ENCODE results near the gene GDF9. TPM values are rescaled to one million over a fixed set of nuclear protein-coding genes. Genes with fewer than 3 reads are reported as not detected.
"Not testable (repeated sequence)": the region's sequence is repeated elsewhere in the genome, so short reads cannot be mapped to it uniquely, and the experiment has no call there.

Gene GDF9
- total RNA-seq, 4 donors from 2014 or later: 0.23 to 0.37 (median 0.31) TPM; not detected in 1

DNA sequence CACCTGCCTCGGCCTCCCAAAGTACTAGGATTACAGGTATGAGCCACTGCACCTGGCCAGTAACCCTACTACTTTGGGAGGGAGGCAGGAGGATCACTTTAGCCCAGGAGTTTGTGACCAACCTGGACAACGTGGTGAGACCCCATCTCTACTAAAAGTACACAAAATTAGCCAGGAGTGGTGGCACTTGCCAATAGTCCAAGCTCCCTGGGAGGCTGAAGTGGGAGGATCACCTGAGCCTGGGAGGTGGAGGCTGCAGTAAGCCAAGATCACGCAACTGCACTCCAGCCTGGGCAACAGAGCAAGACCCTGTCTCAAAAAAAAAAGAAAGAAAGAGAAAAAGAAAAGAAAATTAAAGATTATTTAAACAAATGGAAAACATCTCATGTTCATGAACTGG lies 10.3 kb downstream of the GDF9 start:
- Histone ChIP-seq H3K4me3 (no peak overlapping the region), H3K27ac (no peak overlapping the region), H3K9me3 (no peaks in the 10 kb centered on the region), H3K4me1 (no peaks in the 10 kb centered on the region), H3K36me3 (no peaks in the 10 kb centered on the region), H3K27me3 (no peaks in the 10 kb centered on the region)
- TF ChIP-seq, protein P1, sequence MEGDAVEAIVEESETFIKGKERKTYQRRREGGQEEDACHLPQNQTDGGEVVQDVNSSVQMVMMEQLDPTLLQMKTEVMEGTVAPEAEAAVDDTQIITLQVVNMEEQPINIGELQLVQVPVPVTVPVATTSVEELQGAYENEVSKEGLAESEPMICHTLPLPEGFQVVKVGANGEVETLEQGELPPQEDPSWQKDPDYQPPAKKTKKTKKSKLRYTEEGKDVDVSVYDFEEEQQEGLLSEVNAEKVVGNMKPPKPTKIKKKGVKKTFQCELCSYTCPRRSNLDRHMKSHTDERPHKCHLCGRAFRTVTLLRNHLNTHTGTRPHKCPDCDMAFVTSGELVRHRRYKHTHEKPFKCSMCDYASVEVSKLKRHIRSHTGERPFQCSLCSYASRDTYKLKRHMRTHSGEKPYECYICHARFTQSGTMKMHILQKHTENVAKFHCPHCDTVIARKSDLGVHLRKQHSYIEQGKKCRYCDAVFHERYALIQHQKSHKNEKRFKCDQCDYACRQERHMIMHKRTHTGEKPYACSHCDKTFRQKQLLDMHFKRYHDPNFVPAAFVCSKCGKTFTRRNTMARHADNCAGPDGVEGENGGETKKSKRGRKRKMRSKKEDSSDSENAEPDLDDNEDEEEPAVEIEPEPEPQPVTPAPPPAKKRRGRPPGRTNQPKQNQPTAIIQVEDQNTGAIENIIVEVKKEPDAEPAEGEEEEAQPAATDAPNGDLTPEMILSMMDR (IDR thresholded peaks at IDR 0.05): no peak
- no peak for TF ChIP-seq EP300 (IDR thresholded peaks at IDR 0.05)
- TF ChIP-seq POLR2A (IDR thresholded peaks at IDR 0.05): no peak
- TF ChIP-seq POLR2AphosphoS5 (IDR thresholded peaks at IDR 0.05): no peak
- 90 to 100% methylated on average over 1 to 2 of the region's 3 CpGs for WGBS, 2 donors (ENCODE audit: low coverage in 1 of 2)
- no peak for ATAC-seq

DNA sequence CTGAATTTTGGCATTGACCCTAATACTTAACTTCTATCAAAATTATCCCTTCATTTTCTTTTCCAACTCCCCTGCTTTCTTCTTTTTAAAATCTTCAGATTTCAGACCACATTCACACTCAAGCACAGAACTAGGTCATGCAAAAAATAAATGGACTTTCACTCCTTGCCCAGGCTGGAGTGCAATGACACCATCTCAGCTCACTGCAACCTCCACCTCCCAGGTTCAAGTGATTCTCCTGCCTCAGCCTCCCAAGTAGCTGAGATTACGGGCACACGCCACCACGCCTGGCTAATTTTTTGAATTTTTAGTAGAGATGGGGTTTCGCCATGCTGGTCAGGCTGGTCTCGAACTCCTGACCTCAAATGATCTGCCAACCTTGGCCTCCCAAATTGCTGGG lies 11.3 kb downstream of the GDF9 start:
- H3K9me3 ChIP-seq, H3K4me1 ChIP-seq, H3K27me3 ChIP-seq, ATAC-seq, H3K4me3 ChIP-seq, H3K36me3 ChIP-seq, H3K27ac ChIP-seq: not testable (repeated sequence)
- WGBS, 2 donors (ENCODE audit: low coverage in 1 of 2): 94 to 98% methylated on average over 4 to 5 of the region's 5 CpGs

DNA sequence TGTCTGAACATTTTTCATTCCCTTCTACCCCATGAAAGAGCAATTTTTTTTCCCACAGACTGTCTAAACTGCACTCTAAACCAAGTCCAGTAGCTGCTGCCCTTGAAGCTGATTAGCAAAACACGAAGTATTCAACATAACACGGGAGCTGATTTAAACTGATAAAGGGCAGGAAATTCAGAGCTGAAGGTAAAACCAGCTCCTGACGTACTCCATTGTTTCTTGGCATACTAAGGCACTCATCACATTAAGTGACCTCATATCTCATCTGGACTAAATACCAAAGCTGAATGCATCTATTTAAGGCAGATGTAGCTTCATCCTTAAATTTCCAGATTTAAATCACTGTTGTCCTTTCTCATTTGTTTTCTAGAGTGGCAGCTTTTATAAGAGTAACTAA lies 12.0 kb downstream of the GDF9 start:
- TF ChIP-seq POLR2A (IDR thresholded peaks at IDR 0.05) (no peak), POLR2AphosphoS5 (IDR thresholded peaks at IDR 0.05) (no peak), EP300 (IDR thresholded peaks at IDR 0.05) (no peak)
- TF ChIP-seq, protein P1 (IDR thresholded peaks at IDR 0.05): no peak
- Histone ChIP-seq H3K36me3 (no peaks in the 10 kb centered on the region), H3K27ac (no peak overlapping the region), H3K4me3 (no peak overlapping the region), H3K9me3 (no peaks in the 10 kb centered on the region), H3K4me1 (no peaks in the 10 kb centered on the region), H3K27me3 (no peaks in the 10 kb centered on the region)
- no peak for ATAC-seq
- 35 to 49% methylated on average over 3 of the region's 3 CpGs for WGBS, 2 donors (ENCODE audit: low coverage in 1 of 2)

DNA sequence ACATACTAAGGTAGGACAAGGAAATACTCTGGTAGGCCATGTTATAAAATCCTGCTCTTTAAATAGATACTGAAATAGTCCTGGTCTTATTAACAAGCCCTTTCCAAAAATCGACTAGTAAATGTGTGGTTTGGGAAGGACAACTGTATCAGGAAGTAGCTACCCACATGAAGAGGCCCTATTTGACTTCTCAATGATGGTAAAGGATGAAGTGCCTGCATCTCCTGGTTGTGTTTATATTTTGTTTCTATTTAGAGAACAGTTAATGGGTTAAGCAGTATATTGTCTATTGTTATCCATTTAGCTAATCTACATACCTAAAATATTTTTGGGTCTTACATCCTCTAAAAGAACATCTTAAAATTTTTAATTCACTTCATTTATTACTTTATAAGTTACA lies 12.5 kb downstream of the GDF9 start:
- 22 to 25% methylated on average over 1 of the region's 1 CpG for WGBS, 2 donors (ENCODE audit: low coverage in 1 of 2)
- H3K4me3 ChIP-seq: no peak overlapping the region
- H3K4me1 ChIP-seq: no peaks in the 10 kb centered on the region
- H3K27me3 ChIP-seq: no peaks in the 10 kb centered on the region
- no peaks in the 10 kb centered on the region for H3K36me3 ChIP-seq
- no peak overlapping the region for H3K27ac ChIP-seq
- no peak for ATAC-seq
- no peaks in the 10 kb centered on the region for H3K9me3 ChIP-seq
- TF ChIP-seq, protein P1 (IDR thresholded peaks at IDR 0.05): no peak
- TF ChIP-seq EP300 (IDR thresholded peaks at IDR 0.05) (no peak), POLR2A (IDR thresholded peaks at IDR 0.05) (no peak), POLR2AphosphoS5 (IDR thresholded peaks at IDR 0.05) (no peak)

DNA sequence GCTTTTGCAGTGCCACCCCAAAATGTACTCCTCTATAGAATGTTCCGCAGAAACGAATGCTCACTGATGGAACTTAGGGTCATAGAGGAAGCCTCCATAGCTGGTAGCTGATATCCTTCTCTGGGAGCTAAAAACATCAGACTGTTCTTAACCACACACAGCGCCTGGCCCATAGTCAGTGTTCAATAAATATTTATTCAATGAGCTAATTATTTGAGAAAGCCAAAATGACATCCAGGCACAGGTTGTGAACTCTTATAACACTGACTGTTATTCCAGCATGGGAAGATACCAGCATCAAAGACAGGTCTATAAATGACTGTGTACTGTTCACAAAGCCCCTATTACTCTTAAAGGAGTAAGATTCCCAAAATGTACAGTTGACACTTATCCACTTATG lies 12.9 kb downstream of the GDF9 start:
- WGBS, 2 donors (ENCODE audit: low coverage in 1 of 2): 70 to 80% methylated on average over 2 to 3 of the region's 3 CpGs
- Histone ChIP-seq H3K4me1 (no peaks in the 10 kb centered on the region), H3K9me3 (no peaks in the 10 kb centered on the region), H3K4me3 (no peak overlapping the region), H3K27ac (no peak overlapping the region), H3K36me3 (no peaks in the 10 kb centered on the region), H3K27me3 (no peaks in the 10 kb centered on the region)
- ATAC-seq: no peak
- TF ChIP-seq, protein P1 (IDR thresholded peaks at IDR 0.05): no peak
- TF ChIP-seq POLR2AphosphoS5 (IDR thresholded peaks at IDR 0.05) (no peak), POLR2A (IDR thresholded peaks at IDR 0.05) (no peak)

DNA sequence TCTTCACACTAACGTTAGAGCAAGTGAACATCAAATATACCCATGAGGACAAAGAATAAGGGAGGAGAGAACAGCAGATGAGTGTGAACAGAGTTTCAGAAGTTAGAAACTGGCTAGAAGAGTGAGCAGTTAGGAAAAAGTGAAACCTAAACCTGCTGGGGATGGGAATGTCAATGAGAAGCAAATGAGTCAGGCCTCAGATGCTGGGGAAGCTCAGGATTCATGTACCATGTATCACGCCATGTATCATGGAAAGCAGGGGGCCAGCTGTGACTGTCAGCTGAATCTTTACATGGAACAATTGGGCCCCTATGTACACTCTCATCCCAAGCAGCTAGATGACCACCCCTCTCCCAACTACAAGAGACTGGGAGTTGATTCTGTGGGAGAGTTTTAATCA lies 16.2 kb downstream of the GDF9 start:
- Histone ChIP-seq H3K4me1 (no peaks in the 10 kb centered on the region), H3K36me3 (no peaks in the 10 kb centered on the region), H3K9me3 (no peaks in the 10 kb centered on the region), H3K4me3 (no peak overlapping the region), H3K27me3 (no peaks in the 10 kb centered on the region), H3K27ac (no peak overlapping the region)
- ATAC-seq: no peak
- 83 to 85% methylated on average over 2 of the region's 2 CpGs for WGBS, 2 donors (ENCODE audit: low coverage in 1 of 2)
- TF ChIP-seq, protein P1 (IDR thresholded peaks at IDR 0.05): no peak
- TF ChIP-seq EP300 (IDR thresholded peaks at IDR 0.05): no peak
- TF ChIP-seq POLR2A (IDR thresholded peaks at IDR 0.05): no peak
- no peak for TF ChIP-seq POLR2AphosphoS5 (IDR thresholded peaks at IDR 0.05)
